HG02943 (cell line): Measurements from ENCODE around the gene NACC1.
"Not testable (repeated sequence)": the region's sequence is repeated elsewhere in the genome, so short reads cannot be mapped to it uniquely, and the experiment has no call there.

Experiments used
- ATAC-seq: cut with Tn5 transposase; IDR thresholded peaks from one replicate; pipeline ENCODE4 v1.9.1; 2021; ENCODE audit warnings: mild to moderate bottlenecking, low read depth, moderate library complexity; ENCODE audit not compliant: unreplicated experiment

The NACC1 gene

DNA sequence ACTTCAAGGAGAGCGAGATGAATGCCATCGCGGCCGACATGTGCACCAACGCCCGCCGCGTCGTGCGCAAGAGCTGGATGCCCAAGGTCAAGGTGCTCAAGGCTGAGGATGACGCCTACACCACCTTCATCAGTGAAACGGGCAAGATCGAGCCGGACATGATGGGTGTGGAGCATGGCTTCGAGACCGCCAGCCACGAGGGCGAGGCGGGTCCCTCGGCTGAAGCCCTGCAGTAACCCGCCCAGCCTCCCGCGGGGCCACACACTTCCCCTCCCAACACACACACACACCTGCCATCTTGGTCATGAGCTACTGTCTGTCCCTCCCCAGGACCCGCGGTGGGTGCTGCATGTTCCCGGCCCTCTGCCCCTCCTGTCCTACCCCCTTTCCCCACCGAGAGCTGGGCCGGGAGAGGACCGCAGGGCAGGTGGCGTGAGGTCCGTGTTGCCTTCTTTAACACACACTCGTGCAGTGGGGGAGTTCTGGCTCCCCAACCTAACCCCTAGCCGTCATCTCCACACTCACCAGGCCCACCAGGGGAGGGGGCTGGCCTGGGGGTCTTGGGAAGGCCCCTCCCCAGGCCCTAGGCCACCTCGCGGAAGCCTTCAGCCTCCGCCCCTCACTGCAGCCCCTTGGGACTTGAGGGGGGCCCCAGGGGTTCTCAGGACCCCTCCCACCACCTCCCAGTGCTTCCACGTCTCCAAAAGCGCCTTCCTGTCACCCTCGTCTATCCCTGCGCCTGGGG lies 20.3 kb downstream of the NACC1 start:
- no peak for ATAC-seq

DNA sequence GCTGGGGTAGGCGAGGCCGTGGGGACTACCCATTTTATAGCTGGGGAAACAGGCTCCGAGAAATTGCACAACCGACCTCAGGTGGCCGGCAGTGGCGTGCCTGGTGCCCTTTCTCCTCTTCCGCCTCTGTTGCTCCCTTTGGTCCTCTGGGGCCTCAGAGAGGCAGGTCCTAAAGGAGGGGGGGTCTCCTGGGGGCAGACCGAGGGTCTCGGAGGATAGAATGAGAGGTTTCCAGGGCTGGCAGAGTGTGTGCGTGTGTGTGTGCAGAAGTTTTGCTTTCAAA lies 20.8 kb downstream of the NACC1 start:
- no peak for ATAC-seq

DNA sequence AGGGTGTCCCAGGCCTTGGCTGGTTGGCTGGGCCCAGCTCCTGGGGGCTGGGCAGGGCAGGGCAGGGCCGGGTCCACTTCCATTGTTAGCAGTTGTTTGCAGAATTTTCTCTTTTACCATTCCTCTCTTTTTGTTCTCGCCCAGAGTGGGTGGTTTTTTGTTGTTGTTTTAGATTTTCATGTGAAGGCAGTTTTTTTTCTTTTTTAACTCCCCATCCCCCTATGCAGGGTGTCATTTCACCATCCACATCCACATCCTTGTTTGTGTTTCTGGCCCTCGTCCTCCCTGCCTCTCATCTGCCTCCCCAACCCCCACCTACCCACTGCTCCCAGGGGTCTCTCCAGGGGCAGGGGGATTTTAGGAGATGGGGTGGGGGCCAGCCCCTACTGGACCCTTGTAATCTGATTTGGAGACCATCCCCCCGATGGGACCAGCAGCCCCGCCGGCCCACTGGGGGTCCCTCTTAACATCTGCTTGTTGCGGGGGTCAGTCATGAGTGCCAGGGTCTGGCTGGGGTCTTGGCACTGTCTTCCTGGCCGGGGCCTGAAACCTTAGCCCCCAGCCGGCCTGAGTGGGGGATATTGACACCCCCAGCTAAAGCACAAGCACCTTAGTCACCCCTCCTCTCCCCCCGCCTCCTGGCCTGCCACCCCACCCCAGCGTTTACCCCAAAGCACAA lies 21.7 kb downstream of the NACC1 start:
- no peak for ATAC-seq

GRCh38 chr19:13146763-13147563 lies 28.9 kb downstream of the NACC1 start:
- ATAC-seq, result no peak

- ATAC-seq, result not testable (repeated sequence)
Observed at GRCh38 chr19:13149173-13149627, 31.1 kb downstream of the NACC1 start.

DNA sequence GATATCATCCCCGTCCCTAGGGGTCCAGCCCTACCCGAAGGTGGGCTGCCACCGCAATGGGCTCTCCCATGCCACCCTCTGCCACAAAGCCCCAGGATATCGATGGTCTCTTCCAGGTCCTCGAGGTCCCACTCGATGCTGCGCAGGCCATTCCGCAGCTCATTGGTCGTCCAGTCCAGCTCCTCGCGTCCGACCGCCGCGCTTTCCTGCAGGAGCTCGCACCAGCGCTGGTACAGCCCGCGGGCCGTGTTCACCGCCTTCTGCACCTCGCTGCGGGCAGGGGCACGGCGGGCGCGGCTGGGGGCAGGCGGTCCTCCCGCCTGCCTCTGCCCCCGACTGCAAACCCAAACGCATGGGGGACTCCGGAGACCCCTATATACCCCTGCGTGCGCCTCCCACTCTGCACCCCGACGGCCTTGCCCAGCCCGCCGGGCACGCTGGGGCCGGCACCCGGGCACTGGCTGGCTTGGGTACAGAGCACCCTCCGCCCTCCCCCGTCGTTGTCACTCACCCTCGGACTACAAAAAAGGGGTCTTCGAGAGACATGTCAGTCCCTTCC lies 31.6 kb downstream of the NACC1 start:
- ATAC-seq, result peak; percentile 1

DNA sequence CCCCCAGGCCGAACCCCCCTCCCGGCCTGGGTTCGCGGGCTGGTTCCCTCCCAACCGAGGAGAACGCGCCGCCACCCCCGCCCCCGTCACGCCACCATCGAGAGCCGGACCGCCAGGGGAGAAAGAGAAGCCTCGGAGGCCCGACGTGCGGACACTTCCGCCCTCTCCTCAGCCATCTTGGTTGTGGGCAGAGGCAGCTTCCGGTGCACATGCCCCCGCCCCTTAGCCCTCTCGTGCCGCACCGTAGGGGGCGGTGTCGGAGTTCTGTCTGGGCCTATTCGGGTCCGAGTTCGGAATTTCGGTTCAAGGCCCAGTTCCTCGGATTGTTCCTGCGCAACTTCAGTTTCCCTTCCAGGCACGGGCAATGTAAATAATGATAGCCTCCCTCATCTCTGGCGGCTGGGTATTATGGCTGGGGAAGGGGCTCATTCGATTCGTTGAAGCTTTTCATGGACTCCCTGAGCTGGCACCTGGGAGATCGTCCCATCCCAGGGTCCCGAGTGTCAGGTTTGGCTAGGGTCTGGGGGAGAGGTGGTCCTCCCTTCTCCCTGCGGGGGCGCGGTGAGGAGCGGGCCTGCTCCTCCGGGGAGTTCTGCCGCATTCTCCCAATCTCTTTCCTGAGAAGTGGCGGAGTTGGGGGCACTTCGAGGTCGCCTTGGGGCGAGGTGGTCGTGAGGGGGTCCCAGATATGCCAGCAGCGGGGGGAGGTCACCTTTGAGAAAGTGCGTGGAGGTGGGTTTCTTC lies 32.3 kb downstream of the NACC1 start, which contains the start of the genes IER2 and STX10:
IER2 (plus strand) TSS at position 225 of the 744 bp plus-strand sequence. CDS start 2,776 bp downstream, outside the sequence.
STX10 (minus strand) TSS at position 189 of the 744 bp plus-strand sequence. CDS start 202 bp downstream, outside the sequence.
- ATAC-seq, result peak; percentile 33

DNA sequence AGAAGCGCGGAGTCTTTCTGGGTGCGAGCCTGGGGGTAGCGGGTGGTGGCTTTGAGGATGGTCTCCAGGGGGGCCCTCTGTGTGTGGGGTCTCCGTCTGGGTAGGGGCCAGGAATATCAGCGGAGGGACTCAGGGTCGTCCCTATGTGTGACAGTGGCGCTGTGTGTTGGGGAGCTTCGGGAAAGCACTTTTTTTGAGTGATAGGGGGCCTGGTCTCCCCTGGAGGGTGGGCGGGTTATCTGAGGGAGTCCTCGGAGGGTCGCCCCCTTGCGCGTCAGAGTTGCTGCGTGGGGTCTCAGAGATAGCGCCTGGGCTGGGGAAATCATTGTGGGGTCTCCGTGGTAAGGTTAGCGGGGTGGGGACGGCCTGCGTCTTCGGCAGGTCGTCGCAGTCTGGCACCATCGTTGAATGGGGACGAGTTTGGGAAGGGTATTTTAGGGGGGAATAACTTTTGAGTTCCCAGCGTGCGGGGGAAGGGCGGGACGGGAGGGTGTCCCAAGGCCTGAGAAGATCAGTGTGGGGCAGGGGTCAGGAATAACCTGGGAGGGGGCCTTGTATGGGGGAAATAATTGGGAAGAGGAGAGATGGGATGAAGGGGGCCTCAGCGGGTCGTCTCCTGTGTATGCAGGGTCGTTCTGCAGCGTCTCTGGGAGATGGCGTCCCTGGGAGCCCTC lies 33.0 kb downstream of the NACC1 start:
- no peak for ATAC-seq

DNA sequence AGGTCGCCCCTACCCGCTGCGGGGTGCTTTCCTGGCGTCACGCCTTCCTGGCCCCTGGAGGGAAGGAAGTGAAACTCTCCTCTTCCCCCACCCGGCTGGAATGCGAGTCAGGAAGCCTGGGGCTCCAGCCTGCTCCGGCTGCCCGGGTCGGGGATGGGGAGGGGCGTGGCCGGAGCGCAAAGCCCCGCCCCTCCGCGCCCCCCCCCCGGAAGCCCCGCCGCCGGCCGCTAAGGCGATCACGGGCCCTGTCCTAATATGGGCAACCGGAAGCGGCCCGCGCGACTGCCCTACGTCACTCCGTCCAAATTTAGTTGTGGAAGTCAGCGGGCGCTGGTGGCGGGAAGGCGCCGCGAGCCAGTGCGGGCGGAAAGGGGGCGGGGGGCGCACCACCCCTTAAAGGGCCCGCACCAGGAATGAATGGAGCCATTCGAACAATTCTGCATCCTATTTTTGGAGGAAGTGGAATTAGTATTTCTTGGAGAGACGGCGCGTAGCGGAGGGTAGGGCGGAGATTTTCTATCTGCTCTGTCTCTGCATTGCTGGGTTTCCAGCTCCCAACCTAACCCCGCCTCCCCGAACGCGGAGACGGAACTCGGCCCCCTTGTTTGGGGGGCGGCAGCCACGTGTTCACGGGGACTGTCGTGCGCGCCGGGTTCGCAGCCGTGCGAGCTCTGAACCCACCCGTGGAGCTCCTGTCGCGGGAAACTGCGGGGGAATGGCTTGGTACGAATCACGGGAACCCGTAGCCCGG lies 33.7 kb downstream of the NACC1 start:
- ATAC-seq, result peak; percentile 34

GRCh38 chr19:13152356-13152973 lies 34.4 kb downstream of the NACC1 start:
- peak; percentile 3 for ATAC-seq

DNA sequence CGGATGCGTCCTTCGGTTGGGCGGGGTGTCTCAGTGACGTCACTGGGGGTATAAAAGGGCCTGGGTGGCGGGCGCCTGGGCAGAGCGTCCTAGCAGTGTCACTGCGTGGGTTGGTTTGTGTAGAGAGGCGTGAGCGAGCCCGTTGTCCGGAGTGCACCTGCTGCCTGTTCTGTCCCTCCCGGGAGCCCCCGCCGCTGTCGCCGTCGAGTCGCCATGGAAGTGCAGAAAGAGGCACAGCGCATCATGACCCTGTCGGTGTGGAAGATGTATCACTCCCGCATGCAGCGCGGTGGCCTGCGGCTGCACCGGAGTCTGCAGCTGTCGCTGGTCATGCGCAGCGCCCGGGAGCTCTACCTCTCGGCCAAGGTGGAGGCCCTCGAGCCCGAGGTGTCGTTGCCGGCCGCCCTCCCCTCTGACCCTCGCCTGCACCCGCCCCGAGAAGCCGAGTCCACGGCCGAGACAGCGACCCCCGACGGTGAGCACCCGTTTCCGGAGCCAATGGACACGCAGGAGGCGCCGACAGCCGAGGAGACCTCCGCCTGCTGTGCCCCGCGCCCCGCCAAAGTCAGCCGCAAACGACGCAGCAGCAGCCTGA lies 35.0 kb downstream of the NACC1 start:
- ATAC-seq, result peak; percentile 29

DNA sequence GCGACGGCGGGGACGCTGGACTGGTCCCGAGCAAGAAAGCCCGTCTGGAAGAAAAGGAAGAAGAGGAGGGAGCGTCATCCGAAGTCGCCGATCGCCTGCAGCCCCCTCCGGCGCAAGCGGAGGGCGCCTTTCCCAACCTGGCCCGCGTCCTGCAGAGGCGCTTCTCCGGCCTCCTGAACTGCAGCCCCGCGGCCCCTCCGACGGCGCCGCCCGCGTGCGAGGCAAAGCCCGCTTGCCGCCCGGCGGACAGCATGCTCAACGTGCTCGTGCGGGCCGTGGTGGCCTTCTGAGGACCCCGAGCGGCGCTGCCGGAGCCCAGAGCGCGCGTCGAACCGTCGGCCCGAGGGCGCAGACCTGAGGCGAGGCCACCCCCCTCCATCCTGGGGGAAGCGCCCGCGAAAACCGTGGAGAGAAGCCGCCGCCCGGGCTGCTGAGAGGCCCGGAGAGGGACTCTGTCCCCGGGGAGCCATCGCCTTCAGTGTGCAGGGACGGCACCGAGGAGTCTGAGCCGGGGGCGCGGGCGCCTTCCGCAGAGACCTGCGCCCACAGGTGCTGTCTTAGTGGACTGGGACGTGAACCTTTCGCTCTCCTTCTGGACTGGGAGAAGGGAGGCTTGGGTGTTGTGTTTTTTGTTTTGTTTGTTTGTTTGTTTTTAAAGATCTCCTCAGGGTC lies 35.6 kb downstream of the NACC1 start:
- no peak for ATAC-seq

- ATAC-seq, result no peak
Observed at GRCh38 chr19:13154241-13154778, 36.2 kb downstream of the NACC1 start.

DNA sequence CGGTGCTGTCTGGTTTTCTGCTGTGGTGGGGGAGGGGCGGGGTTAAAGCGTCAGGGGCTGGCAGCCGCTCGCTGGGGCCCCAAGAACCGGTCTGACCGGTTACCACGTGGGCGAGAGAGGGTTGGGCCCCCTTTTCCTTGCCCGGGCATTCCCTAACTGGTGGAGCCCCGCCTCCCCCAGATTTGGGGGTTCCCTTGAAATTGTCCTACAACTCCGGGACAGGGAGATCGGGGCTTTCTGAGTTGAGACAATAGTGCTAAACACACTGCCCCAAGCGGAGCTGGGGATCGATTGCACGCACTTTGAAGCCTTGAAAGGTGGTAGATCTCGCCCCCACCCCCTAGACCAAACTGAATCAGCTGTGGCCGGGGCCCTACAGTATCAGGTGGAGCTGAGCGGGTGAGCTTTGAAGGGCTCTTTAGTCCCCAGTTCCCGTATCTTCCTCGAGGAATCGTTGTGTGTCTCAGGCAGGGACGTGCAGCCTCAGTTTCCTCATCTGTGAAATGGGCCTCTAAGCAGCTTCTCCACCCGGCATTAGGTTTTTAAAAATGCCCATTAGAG lies 36.9 kb downstream of the NACC1 start:
- no peak for ATAC-seq

GRCh38 chr19:13155472-13156359 lies 37.7 kb downstream of the NACC1 start:
- ATAC-seq, result no peak

DNA sequence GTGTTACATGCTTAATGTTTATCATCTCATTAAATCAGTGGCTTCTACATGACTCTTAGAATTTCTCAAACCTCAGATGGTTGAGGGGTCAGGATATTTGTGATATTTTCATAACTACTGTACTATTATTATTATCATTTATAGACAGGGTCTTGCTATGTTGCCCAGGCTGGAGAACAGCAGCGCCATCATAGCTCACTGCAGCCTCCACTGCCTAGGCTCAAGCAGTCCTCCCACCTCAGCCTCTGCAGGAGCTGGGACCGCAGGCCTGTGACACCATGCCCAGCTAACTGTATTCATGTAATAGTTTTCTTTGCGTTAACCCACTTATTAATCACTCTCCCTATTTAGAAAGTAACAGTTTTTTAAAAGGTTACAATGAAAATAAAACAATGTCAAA lies 41.6 kb downstream of the NACC1 start:
- no peak for ATAC-seq
